ENCODE results near the gene POGZ. TPM values are rescaled to one million over a fixed set of nuclear protein-coding genes. Genes with fewer than 3 reads are reported as not detected.

Gene POGZ
- total RNA-seq, 1 experiment from 2014 or later, result 80.6 TPM

GRCh38 chr1:151367658-151368392 is 91.5 kb downstream of the POGZ start:
- H3K27me3 ChIP-seq (ENCODE audit: insufficient read depth, low read length), result no peaks in the 10 kb centered on the region
- H2AFZ ChIP-seq (ENCODE audit: low read depth, low read length, poor library complexity, severe bottlenecking), result no peak overlapping the region
- H3K27ac ChIP-seq (ENCODE audit: low read depth, low read length), result no peak overlapping the region
- H3K4me2 ChIP-seq (ENCODE audit: low read length), result no peak overlapping the region
- H3K9me2 ChIP-seq (ENCODE audit: insufficient read depth), result no peaks in the 10 kb centered on the region
- H3K79me2 ChIP-seq (ENCODE audit: insufficient read depth, low read length), result no peaks in the 10 kb centered on the region
- H4K20me1 ChIP-seq (ENCODE audit: insufficient read depth), result no peaks in the 10 kb centered on the region
- ATAC-seq (no peak), DNase-seq (ENCODE audit: low read depth, low spot score) (no peak)
- no peaks in the 10 kb centered on the region for H3K36me3 ChIP-seq (ENCODE audit: control insufficient read depth in 1 of 2, insufficient read depth in 2 of 2, low read length in 2 of 2)
- TF ChIP-seq CBX3 (IDR thresholded peaks at IDR 0.05; ENCODE audit: low read depth), result no peak
- no peak for TF ChIP-seq TCF7L2 (IDR thresholded peaks at IDR 0.05; ENCODE audit: borderline replicate concordance, extremely low read depth, insufficient read depth, insufficient read length)
- TF ChIP-seq CTCF (IDR thresholded peaks at IDR 0.05 in 2 of 3, conservative IDR thresholded peaks at IDR 0.05 in 1 of 3; ENCODE audit: borderline replicate concordance in 1 of 3, insufficient read depth in 1 of 3, low read depth in 2 of 3, low read length in 2 of 3), result no peak
- no peak for TF ChIP-seq EZH2 (IDR thresholded peaks at IDR 0.05)
- TF ChIP-seq CEBPB (IDR thresholded peaks at IDR 0.05; ENCODE audit: low read depth), result no peak
- TF ChIP-seq ZNF274 (IDR thresholded peaks at IDR 0.05; ENCODE audit: low read depth, low read length), result no peak
- no peak for TF ChIP-seq REST (IDR thresholded peaks at IDR 0.05; ENCODE audit: low read depth)
- no peak for TF ChIP-seq YY1 (IDR thresholded peaks at IDR 0.05; ENCODE audit: extremely low read depth, insufficient replicate concordance, low read depth, low read length)
- no peak for TF ChIP-seq EZH2phosphoT487 (IDR thresholded peaks at IDR 0.05; ENCODE audit: borderline replicate concordance)
- no peak for TF ChIP-seq ELF1 (IDR thresholded peaks at IDR 0.05; ENCODE audit: borderline replicate concordance, low read depth)
- peaks cover 1 to 2% of the 10 kb centered on the region in 2 experiments; a peak in 2 of 4 replicates for H3K9me3 ChIP-seq (ENCODE audit: control insufficient read depth in 1 of 2, insufficient read depth in 1 of 2, low read depth in 1 of 2, low read length in 2 of 2)
- H3K4me1 ChIP-seq (ENCODE audit: control insufficient read depth in 1 of 2, insufficient read depth in 2 of 2, low read length in 2 of 2), result peaks cover 0 to 2% of the 10 kb centered on the region in 2 experiments; a peak in 1 of 4 replicates
- H3K9ac ChIP-seq (ENCODE audit: low read length), result no peak overlapping the region
- ChIA-PET CTCF (interaction anchor here (1.2 kb wide), 1 partner anchor 67 kb away, joined by 3 read pairs; no protein-coding TSS in a partner anchor), RAD21 (ENCODE audit: low non-redundant PET in 1 of 2, low total read pairs in 2 of 2, uncharacterized antibody in 2 of 2, unreplicated experiment in 2 of 2) (no interaction called here), POLR2A (no interaction called here)
- H3K4me3 ChIP-seq (replicated peaks in 1 of 2; ENCODE audit: low read depth in 1 of 2, low read length in 2 of 2), result no peak overlapping the region
- intact Hi-C loops (cut with micrococcal nuclease), result no loop called here
- BruUV-seq (replicated peaks), result no TSS peak

Measured in HCT116 (cell line).